HepG2 (cell line): Measurements from ENCODE around the gene PERP. TPM values are rescaled to one million over a fixed set of nuclear protein-coding genes. Genes with fewer than 3 reads are reported as not detected.
A peak's percentile ranks its signal among the peaks of the same experiment; 100 is the strongest.

Experiments
- AKAP8 ChIP-seq: sonication (generic); formaldehyde crosslinking; IDR thresholded peaks from 2 replicates; pipeline ENCODE4 v1.5.1; 2020; ENCODE audit warnings: mild to moderate bottlenecking, missing genetic modification reagents
- ATF6 ChIP-seq: sonication (generic); formaldehyde crosslinking; conservative IDR thresholded peaks from 2 replicates; pipeline ENCODE4 v1.4.0; 2020; ENCODE audit warnings: missing genetic modification reagents
- DMAP1 ChIP-seq: IDR thresholded peaks from 2 replicates; pipeline ENCODE4 v1.6.1; 2016
- FOXA3 ChIP-seq: IDR thresholded peaks from 2 replicates; pipeline ENCODE4 v1.6.1; 2016; ENCODE audit warnings: missing genetic modification reagents, missing compliant biosample characterization
- GABPB1 ChIP-seq: IDR thresholded peaks from 2 replicates; pipeline ENCODE4 v1.6.1; 2016; ENCODE audit warnings: mild to moderate bottlenecking, missing genetic modification reagents, moderate library complexity, missing compliant biosample characterization
- GATAD2A ChIP-seq: IDR thresholded peaks from 2 replicates; pipeline ENCODE4 v1.6.1; 2016
- GFI1 ChIP-seq: sonication (generic); formaldehyde crosslinking; IDR thresholded peaks from 2 replicates; pipeline ENCODE4 v1.5.0; 2020; ENCODE audit warnings: missing genetic modification reagents, mild to moderate bottlenecking, borderline replicate concordance
- KIAA2018 ChIP-seq: sonication (generic); formaldehyde crosslinking; IDR thresholded peaks from 2 replicates; pipeline ENCODE4 v1.5.0; 2020; ENCODE audit warnings: mild to moderate bottlenecking, missing genetic modification reagents, borderline replicate concordance
- MXD3 ChIP-seq: IDR thresholded peaks from 2 replicates; pipeline ENCODE4 v1.6.1; 2016; ENCODE audit warnings: mild to moderate bottlenecking, missing biosample characterization, missing genetic modification reagents
- SIN3B ChIP-seq: fragments of 150-350 bp; IDR thresholded peaks from 2 replicates; pipeline ENCODE4 v1.6.1; 2014; ENCODE audit warnings: low read length
- SIX4 ChIP-seq: sonication (generic); formaldehyde crosslinking; IDR thresholded peaks from 2 replicates; pipeline ENCODE4 v1.4.0; 2020; ENCODE audit warnings: missing genetic modification reagents
- TSC22D2 ChIP-seq: sonication (generic); formaldehyde crosslinking; IDR thresholded peaks from 2 replicates; pipeline ENCODE4 v1.5.1; 2020; ENCODE audit warnings: missing genetic modification reagents, mild to moderate bottlenecking, borderline replicate concordance
- ZFP37 ChIP-seq: sonication (generic); formaldehyde crosslinking; IDR thresholded peaks from 2 replicates; pipeline ENCODE4 v1.4.0; 2020; ENCODE audit warnings: missing genetic modification reagents, borderline replicate concordance
- ZFP91 ChIP-seq: sonication (generic); formaldehyde crosslinking; IDR thresholded peaks from 2 replicates; pipeline ENCODE4 v1.9.0; 2022; ENCODE audit warnings: missing genetic modification reagents, mild to moderate bottlenecking, borderline replicate concordance
- ZMAT5 ChIP-seq: sonication (generic); formaldehyde crosslinking; IDR thresholded peaks from 2 replicates; pipeline ENCODE4 v1.5.0; 2020; ENCODE audit warnings: mild to moderate bottlenecking, low read depth, missing genetic modification reagents, borderline replicate concordance
- ZNF263 ChIP-seq: sonication (generic); formaldehyde crosslinking; IDR thresholded peaks from 2 replicates; pipeline ENCODE4 v1.4.0; 2020; ENCODE audit warnings: missing genetic modification reagents
- polyA plus RNA-seq, 8 experiments: library from polyadenylated mRNA; depleted of rRNA in 3 of 8; stranded (reverse) in 7 of 8; unstranded in 1 of 8; fragments of >200 nt; fragmentation: Illumina TruSeq in 4 of 8; extraction: Trizol in 4 of 8; gene quantifications; 2 replicates each; pipeline versions ENCODE4 v1.2.1 to v1.2.3, GENCODE V29; 2011 to 2016; ENCODE audit warnings: low read depth in 4 of 8, missing spikeins in 1 of 8, mixed read lengths in 1 of 8; ENCODE audit not compliant: insufficient read depth in 1 of 8
- total RNA-seq, 5 experiments: library from RNA; depleted of rRNA; stranded (reverse); fragments of >200 nt; fragmentation: Illumina TruSeq; extraction: Trizol; gene quantifications; 2 replicates each; pipeline ENCODE4 v1.2.3, GENCODE V29; 2016; ENCODE audit warnings: low read depth in 1 of 5

The PERP gene
- total and polyA plus RNA-seq, 2 of the 13 experiments (the other 11 are each of a cell fraction or from before 2014, with no cell fraction given) = 26.0 to 53.0 TPM

GRCh38 chr6:138084904-138085838 lies 22.0 kb downstream of the PERP start (continued):
- TF ChIP-seq KIAA2018 (CRISPR knock-in tag) (0 out of 2 replicates have a peak, but pooled peaks have one; percentile 65), FOXA3 (peak; percentile 92), MXD3 (CRISPR knock-in tag) (no peak), ATF6 (CRISPR knock-in tag) (no peak), GABPB1 (peak; percentile 43), TSC22D2 (CRISPR knock-in tag) (no peak), ZMAT5 (no peak), GFI1 (CRISPR knock-in tag) (peak; percentile 73; the same call in 1 of the 2 replicates), SIX4 (CRISPR knock-in tag) (no peak), DMAP1 (CRISPR knock-in tag) (no peak; the same call in 1 of the 2 replicates), ZNF263 (CRISPR knock-in tag) (no peak), SIN3B (no peak), ZFP91 (CRISPR knock-in tag) (no peak; the same call in 1 of the 2 replicates), ZFP37 (CRISPR knock-in tag) (no peak), GATAD2A (CRISPR knock-in tag) (peak; percentile 98), AKAP8 (CRISPR knock-in tag) (no peak)
